MCF 10A (cell line): ENCODE measurements around the gene PCDHGB6. TPM values are rescaled to one million over a fixed set of nuclear protein-coding genes. Genes with fewer than 3 reads are reported as not detected.

ENCODE experiments used
- BruUV-seq: library from RNA; stranded (reverse); fragments of 400-500 nt; replicated peaks from 2 replicates; lab custom pipeline; 2021; lab: Mats Ljungman, UMichigan
- CTCF ChIA-PET: fragments of 300-600 bp; sonication (Branson Sonifier 250); formaldehyde crosslinking; extraction: SDS; loops from one replicate; lab custom pipeline; 2021; ENCODE audit warnings: antibody characterized with exemption, inconsistent platforms; lab: Yijun Ruan, JAX
- POLR2A ChIA-PET: fragments of 300-600, 350-650 bp; sonication (Branson Sonifier 250); formaldehyde crosslinking; extraction: SDS; loops from one replicate; lab custom pipeline; 2020; ENCODE audit warnings: antibody characterized with exemption, inconsistent platforms; lab: Yijun Ruan, JAX
- DNase-seq: peaks from one replicate; pipeline ENCODE4 v3.0.0-alpha.2; 2018; ENCODE audit not compliant: unreplicated experiment
- H3K27ac Mint-ChIP-seq: one replicate; pipeline ENCODE4 v1.8.0; 2022; ENCODE audit warnings: mild to moderate bottlenecking, low read depth, mixed read lengths; ENCODE audit not compliant: unreplicated experiment
- H3K27me3 Mint-ChIP-seq: one replicate; pipeline ENCODE4 v1.8.0; 2022; ENCODE audit warnings: mixed read lengths; ENCODE audit not compliant: insufficient read depth, unreplicated experiment
- H3K36me3 Mint-ChIP-seq: one replicate; pipeline ENCODE4 v1.8.0; 2022; ENCODE audit warnings: mild to moderate bottlenecking, moderate library complexity, mixed read lengths; ENCODE audit not compliant: insufficient read depth, unreplicated experiment
- H3K4me1 Mint-ChIP-seq: one replicate; pipeline ENCODE4 v1.8.0; 2022; ENCODE audit warnings: mixed read lengths; ENCODE audit not compliant: insufficient read depth, unreplicated experiment
- H3K4me3 Mint-ChIP-seq: one replicate; pipeline ENCODE4 v1.8.0; 2022; ENCODE audit warnings: mild to moderate bottlenecking, moderate library complexity, mixed read lengths; ENCODE audit not compliant: unreplicated experiment
- H3K9me3 Mint-ChIP-seq: one replicate; pipeline ENCODE4 v1.8.0; 2022; ENCODE audit warnings: mixed read lengths; ENCODE audit not compliant: unreplicated experiment
- CTCF ChIP-seq: fragments of 200-600 bp; IDR thresholded peaks from one replicate; pipeline ENCODE4 v1.8.0; 2022; ENCODE audit warnings: antibody characterized with exemption, mild to moderate bottlenecking; ENCODE audit not compliant: unreplicated experiment
- intact Hi-C: fragments of 100-400 bp; cut with micrococcal nuclease; formaldehyde crosslinking; loops from 2 replicates; pipeline ENCODE4 v1.14.1; 2022
- total RNA-seq: library from RNA; stranded (reverse); gene quantifications from 2 replicates; pipeline ENCODE4 v1.2.3, GENCODE V29; 2022

PCDHGB6 gene
- total RNA-seq, 1 experiment from 2014 or later: 0.68 TPM

- POLR2A ChIA-PET: no interaction called here
- Mint-ChIP-seq H3K27ac (no peak overlapping the region), H3K4me1 (no peaks in the 10 kb centered on the region), H3K4me3 (no peak overlapping the region), H3K27me3 (no peaks in the 10 kb centered on the region), H3K36me3 (no peaks in the 10 kb centered on the region), H3K9me3 (peaks cover 21% of the 10 kb centered on the region)
- no TSS peak for BruUV-seq
- no peak for TF ChIP-seq CTCF
- no peak for DNase-seq
- CTCF ChIA-PET: interaction anchor here (1.0 to 3.3 kb wide), 3 partner anchors 24 to 136 kb away, joined by 3 to 16 read pairs (median 8); partner anchors contain the start of genes PCDHGA10 and TAF7
- intact Hi-C loops: no loop called here
These were observed 19.2 kb upstream of the PCDHGB6 start for GRCh38 chr5:141388661-141389060.

- no peak for TF ChIP-seq CTCF
- Mint-ChIP-seq H3K36me3 (no peaks in the 10 kb centered on the region), H3K27ac (no peak overlapping the region), H3K9me3 (peaks cover 29% of the 10 kb centered on the region), H3K27me3 (no peaks in the 10 kb centered on the region), H3K4me1 (no peaks in the 10 kb centered on the region), H3K4me3 (no peak overlapping the region)
- CTCF ChIA-PET: interaction anchor here (1.1 to 3.3 kb wide), 5 partner anchors 23 to 189 kb away, joined by 3 to 16 read pairs (median 8); partner anchors contain the start of genes PCDHB14, PCDHGA1, PCDHGA10 and TAF7
- intact Hi-C loops: no loop called here
- POLR2A ChIA-PET: no interaction called here
- no TSS peak for BruUV-seq
- no peak for DNase-seq
These were observed 18.4 kb upstream of the PCDHGB6 start for GRCh38 chr5:141389153-141390042.

GRCh38 chr5:141392429-141393198 is 15.2 kb upstream of the PCDHGB6 start, which contains the start of gene PCDHGA8:
PCDHGA8 (plus strand) TSS chr5:141392633; CDS start chr5:141392814, 181 bp downstream.
- peak; percentile 23 for DNase-seq

More at GRCh38 chr5:141392429-141393198, 15.2 kb upstream of the PCDHGB6 start, which contains the start of gene PCDHGA8:
- Mint-ChIP-seq H3K27ac (no peak within 1 kb of the TSS), H3K4me3 (no peak within 1 kb of the TSS), H3K36me3 (no peaks in the 10 kb centered on the region), H3K27me3 (no peaks in the 10 kb centered on the region), H3K4me1 (no peaks in the 10 kb centered on the region), H3K9me3 (peaks cover 35% of the 10 kb centered on the region)
- intact Hi-C loops: no loop called here
- BruUV-seq: no TSS peak
- ChIA-PET POLR2A (no interaction called here), CTCF (interaction anchor here (0.6 to 2.5 kb wide), 7 partner anchors 10 to 172 kb away, joined by 3 to 14 read pairs (median 3); partner anchors contain the start of genes PCDHGA5 and PCDHGA7)
- TF ChIP-seq CTCF: no peak
